Keratinocyte (primary cell): ENCODE data around the gene ZNF521. TPM values are rescaled to one million over a fixed set of nuclear protein-coding genes. Genes with fewer than 3 reads are reported as not detected.

Experiments used
- DNase-seq: peaks from one replicate; pipeline ENCODE4 v3.0.0-alpha.2; 2011; ENCODE audit warnings: low read depth, missing footprints, low spot score
- FAIRE-seq: peaks from 2 replicates; lab custom pipeline; 2011; peaks lifted over from hg19 to GRCh38; lab: Jason Lieb, UNC
- H2AFZ ChIP-seq: 2 replicates; pipeline ENCODE4 v1.6.0; 2012; ENCODE audit warnings: low read length, control low read depth, inconsistent platforms; ENCODE audit not compliant: control insufficient read depth
- H3K27ac ChIP-seq: 2 replicates; pipeline ENCODE4 v1.5.1; 2011; ENCODE audit warnings: low read length; ENCODE audit not compliant: control insufficient read depth, insufficient read depth
- H3K27me3 ChIP-seq: 3 replicates; pipeline ENCODE4 v1.6.0; 2011; ENCODE audit warnings: low read length; ENCODE audit not compliant: control insufficient read depth, insufficient read depth; ENCODE audit errors: extremely low read depth
- H3K36me3 ChIP-seq, 2 experiments: 2 replicates in 1 of 2; 3 replicates in 1 of 2; pipeline ENCODE4 v1.5.1; 2011; ENCODE audit warnings: low read length in 2 of 2, mild to moderate bottlenecking in 1 of 2; ENCODE audit not compliant: control insufficient read depth in 2 of 2, insufficient read depth in 2 of 2; ENCODE audit errors: extremely low read depth in 1 of 2
- H3K4me1 ChIP-seq: 3 replicates; pipeline ENCODE4 v1.5.1; 2011; ENCODE audit warnings: low read length; ENCODE audit not compliant: control insufficient read depth, insufficient read depth; ENCODE audit errors: extremely low read depth
- H3K4me2 ChIP-seq: 3 replicates; pipeline ENCODE4 v1.6.0; 2011; ENCODE audit warnings: low read depth, low read length; ENCODE audit not compliant: control insufficient read depth, insufficient read depth; ENCODE audit errors: extremely low read depth
- H3K4me3 ChIP-seq, 3 experiments: fragments of 200-600 bp in 1 of 3; sonication (generic) in 1 of 3; 2 replicates in 2 of 3; 3 replicates in 1 of 3; pipeline ENCODE4 v1.5.1; 2011 to 2016; ENCODE audit warnings: low read length in 3 of 3, mild to moderate bottlenecking in 3 of 3, control low read depth in 2 of 3, inconsistent platforms in 1 of 3, low read depth in 1 of 3, mixed read lengths in 1 of 3, mixed run types in 1 of 3, moderate library complexity in 1 of 3; ENCODE audit not compliant: control insufficient read depth in 2 of 3, insufficient read depth in 2 of 3; ENCODE audit errors: extremely low read depth in 1 of 3
- H3K79me2 ChIP-seq: 2 replicates; pipeline ENCODE4 v1.6.0; 2012; ENCODE audit warnings: low read length; ENCODE audit not compliant: control insufficient read depth, insufficient read depth
- H3K9ac ChIP-seq: 3 replicates; pipeline ENCODE4 v1.6.0; 2011; ENCODE audit warnings: low read length; ENCODE audit not compliant: control insufficient read depth, insufficient read depth; ENCODE audit errors: extremely low read depth
- H3K9me1 ChIP-seq: 3 replicates; pipeline ENCODE4 v1.6.0; 2011; ENCODE audit warnings: low read length; ENCODE audit not compliant: control insufficient read depth, insufficient read depth; ENCODE audit errors: extremely low read depth
- H3K9me3 ChIP-seq: 2 replicates; pipeline ENCODE4 v1.5.1; 2012; ENCODE audit warnings: low read depth, low read length; ENCODE audit not compliant: control insufficient read depth
- H4K20me1 ChIP-seq: 3 replicates; pipeline ENCODE4 v1.6.0; 2011; ENCODE audit warnings: low read length; ENCODE audit not compliant: control insufficient read depth, insufficient read depth; ENCODE audit errors: extremely low read depth
- EZH2 ChIP-seq: IDR thresholded peaks from one replicate; pipeline ENCODE4 v1.6.1; 2012; ENCODE audit warnings: inconsistent platforms, mild to moderate bottlenecking, low read length, moderate library complexity
- dilution Hi-C: fragments of 300-500 bp; cut with MboI; formaldehyde crosslinking; loops from one replicate; pipeline ENCODE4 v1.7.0; 2020; ENCODE audit warnings: low sequenced_read_pairs; ENCODE audit not compliant: extremely low pct_ligation_motif_present
- polyA plus RNA-seq, 5 experiments: library from polyadenylated mRNA; depleted of rRNA in 3 of 5; stranded (reverse) in 3 of 5; stranded (forward) in 1 of 5; unstranded in 1 of 5; fragments of >200 nt; gene quantifications; 1 replicate in 1 of 5; 2 replicates in 3 of 5; 3 replicates in 1 of 5; pipeline versions ENCODE4 v1.2.1 to v1.2.3, GENCODE V29; 2011 to 2012; ENCODE audit warnings: missing spikeins in 2 of 5, low read depth in 1 of 5, low replicate concordance in 1 of 5
- TF ChIP-seq, protein P1 (sequence below), 3 experiments: IDR thresholded peaks in 1 of 3; conservative IDR thresholded peaks in 1 of 3; optimal IDR thresholded peaks in 1 of 3; 2 replicates in 2 of 3; 3 replicates in 1 of 3; pipeline versions ENCODE3 to v1.5.1; 2011; ENCODE audit warnings: low read length in 3 of 3, mild to moderate bottlenecking in 3 of 3, moderate library complexity in 2 of 3, control low read depth in 1 of 3, inconsistent platforms in 1 of 3; ENCODE audit not compliant: insufficient read depth in 2 of 3; ENCODE audit errors: extremely low read depth in 1 of 3

The ZNF521 gene
- polyA plus RNA-seq, 1 donor (not counting 4 experiments of a cell fraction or from before 2014, with no cell fraction given): 0.07 TPM

- H3K4me1 ChIP-seq: no peaks in the 10 kb centered on the region
- no peaks in the 10 kb centered on the region for H3K9me3 ChIP-seq
- H3K79me2 ChIP-seq: no peaks in the 10 kb centered on the region
- dilution Hi-C loops: no loop called here
- H3K4me3 ChIP-seq: no peak overlapping the region
- no peak overlapping the region for H3K9ac ChIP-seq
- DNase-seq (no peak), FAIRE-seq (no peak)
- no peaks in the 10 kb centered on the region for H4K20me1 ChIP-seq
- no peaks in the 10 kb centered on the region for H3K9me1 ChIP-seq
- no peaks in the 10 kb centered on the region for H3K27me3 ChIP-seq
- no peak overlapping the region for H3K4me2 ChIP-seq
- no peaks in the 10 kb centered on the region for H3K36me3 ChIP-seq
- no peak overlapping the region for H2AFZ ChIP-seq
- H3K27ac ChIP-seq: no peak overlapping the region
- TF ChIP-seq, protein P1, sequence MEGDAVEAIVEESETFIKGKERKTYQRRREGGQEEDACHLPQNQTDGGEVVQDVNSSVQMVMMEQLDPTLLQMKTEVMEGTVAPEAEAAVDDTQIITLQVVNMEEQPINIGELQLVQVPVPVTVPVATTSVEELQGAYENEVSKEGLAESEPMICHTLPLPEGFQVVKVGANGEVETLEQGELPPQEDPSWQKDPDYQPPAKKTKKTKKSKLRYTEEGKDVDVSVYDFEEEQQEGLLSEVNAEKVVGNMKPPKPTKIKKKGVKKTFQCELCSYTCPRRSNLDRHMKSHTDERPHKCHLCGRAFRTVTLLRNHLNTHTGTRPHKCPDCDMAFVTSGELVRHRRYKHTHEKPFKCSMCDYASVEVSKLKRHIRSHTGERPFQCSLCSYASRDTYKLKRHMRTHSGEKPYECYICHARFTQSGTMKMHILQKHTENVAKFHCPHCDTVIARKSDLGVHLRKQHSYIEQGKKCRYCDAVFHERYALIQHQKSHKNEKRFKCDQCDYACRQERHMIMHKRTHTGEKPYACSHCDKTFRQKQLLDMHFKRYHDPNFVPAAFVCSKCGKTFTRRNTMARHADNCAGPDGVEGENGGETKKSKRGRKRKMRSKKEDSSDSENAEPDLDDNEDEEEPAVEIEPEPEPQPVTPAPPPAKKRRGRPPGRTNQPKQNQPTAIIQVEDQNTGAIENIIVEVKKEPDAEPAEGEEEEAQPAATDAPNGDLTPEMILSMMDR (optimal IDR thresholded peaks at IDR 0.05 in 1 of 3, IDR thresholded peaks at IDR 0.05 in 1 of 3, conservative IDR thresholded peaks at IDR 0.05 in 1 of 3; ENCODE audit: extremely low read depth in 1 of 3, insufficient read depth in 2 of 3, low read length in 3 of 3): no peak
- TF ChIP-seq EZH2: no peak
Measured at GRCh38 chr18:25326361-25326952, 25.5 kb downstream of the ZNF521 start.

DNA sequence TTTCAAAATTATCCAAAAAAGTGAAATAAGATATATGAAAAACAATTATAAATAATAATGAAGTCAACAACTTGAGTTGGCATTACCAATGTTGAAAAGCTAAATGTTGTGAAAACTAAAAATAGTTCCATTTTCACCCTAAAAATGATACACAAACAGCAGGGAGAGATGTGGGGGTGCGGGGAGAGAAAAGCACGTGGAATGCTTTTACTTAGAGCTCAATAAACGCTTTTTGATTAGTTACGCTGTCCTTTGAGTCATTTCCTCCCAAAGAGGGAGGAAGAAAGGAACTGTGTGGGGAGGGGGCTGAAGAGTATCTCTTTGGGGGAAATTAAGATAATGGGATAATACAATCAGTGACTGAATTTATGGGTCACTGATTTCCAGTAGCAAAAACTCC is 29.2 kb downstream of the ZNF521 start:
- no peaks in the 10 kb centered on the region for H3K79me2 ChIP-seq
- no peaks in the 10 kb centered on the region for H3K9me1 ChIP-seq
- H3K4me2 ChIP-seq: no peak overlapping the region
- H4K20me1 ChIP-seq: no peaks in the 10 kb centered on the region
- no peaks in the 10 kb centered on the region for H3K36me3 ChIP-seq
- no peaks in the 10 kb centered on the region for H3K4me1 ChIP-seq
- DNase-seq (no peak), FAIRE-seq (no peak)
- no peak overlapping the region for H2AFZ ChIP-seq
- no peaks in the 10 kb centered on the region for H3K27me3 ChIP-seq
- H3K4me3 ChIP-seq: no peak overlapping the region
- TF ChIP-seq, protein P1 (optimal IDR thresholded peaks at IDR 0.05 in 1 of 3, IDR thresholded peaks at IDR 0.05 in 1 of 3, conservative IDR thresholded peaks at IDR 0.05 in 1 of 3; ENCODE audit: extremely low read depth in 1 of 3, insufficient read depth in 2 of 3, low read length in 3 of 3): no peak
- no peak for TF ChIP-seq EZH2
- no peaks in the 10 kb centered on the region for H3K9me3 ChIP-seq
- no peak overlapping the region for H3K9ac ChIP-seq
- no peak overlapping the region for H3K27ac ChIP-seq
- dilution Hi-C loops: no loop called here
